ENCODE measurements around the gene ATF5.

GRCh38 chr19:49925486-49925885 lies 3.5 kb upstream of the ATF5 start:
- TF ChIP-seq CTCF (IDR thresholded peaks at IDR 0.05) (no peak), POLR2A (IDR thresholded peaks at IDR 0.05) (no peak)
